HG03378 (cell line): Measurements from ENCODE around the gene SLC35F3.

Source experiments
- ATAC-seq: cut with Tn5 transposase; IDR thresholded peaks from one replicate; pipeline ENCODE4 v1.9.1; 2021; ENCODE audit warnings: mild to moderate bottlenecking, moderate library complexity; ENCODE audit not compliant: unreplicated experiment

Gene SLC35F3

GRCh38 chr1:234216116-234216703 lies 311.7 kb downstream of the SLC35F3 start:
- peak; percentile 61 for ATAC-seq

DNA sequence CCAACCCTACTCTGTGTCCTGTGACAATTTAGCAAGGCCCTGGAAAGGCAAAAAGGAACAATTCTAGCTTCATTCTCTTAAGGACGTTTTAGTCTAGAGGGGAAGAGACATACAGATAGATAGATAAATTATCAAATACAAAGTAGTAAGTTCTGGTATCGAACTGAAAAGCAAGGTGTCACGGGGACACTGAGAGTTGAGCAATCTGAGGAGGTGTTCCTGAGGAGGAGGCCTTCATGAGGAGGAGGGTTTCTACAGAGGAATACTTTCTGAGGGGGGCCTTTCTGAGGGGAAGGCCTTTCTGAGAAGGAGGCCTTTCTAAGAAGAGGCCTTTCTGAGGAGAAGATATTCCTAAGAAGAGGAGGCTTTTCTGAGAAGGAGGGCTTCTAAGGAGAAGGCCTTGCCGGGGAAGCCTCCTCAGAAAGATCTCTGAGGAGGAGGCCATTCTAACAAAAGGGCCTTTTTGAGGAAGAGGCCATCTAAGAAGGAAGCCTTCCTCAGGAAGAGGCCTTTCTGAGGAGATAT lies 312.9 kb downstream of the SLC35F3 start:
- no peak for ATAC-seq

- ATAC-seq = no peak
These were observed 313.6 kb downstream of the SLC35F3 start for GRCh38 chr1:234218078-234218477.

GRCh38 chr1:234219711-234220110 lies 315.2 kb downstream of the SLC35F3 start:
- no peak for ATAC-seq

DNA sequence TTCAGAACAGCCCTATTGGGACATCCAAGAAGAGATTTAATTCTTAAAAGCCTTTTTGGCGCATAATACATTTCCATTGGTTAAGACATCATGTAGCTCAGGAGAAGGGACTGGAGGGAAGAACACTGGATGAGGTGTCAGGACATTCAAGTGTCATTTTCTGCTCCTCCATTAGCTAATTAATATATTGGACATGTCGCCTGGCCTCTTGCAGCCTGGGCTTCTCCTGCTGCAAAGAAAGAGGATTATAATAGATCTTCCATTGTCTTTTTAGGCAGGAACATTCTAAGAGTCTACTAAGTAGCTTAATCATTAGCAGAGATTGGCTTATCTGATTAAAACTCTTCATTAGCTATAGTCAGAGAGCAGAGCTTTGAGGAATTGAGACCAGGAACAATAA lies 317.1 kb downstream of the SLC35F3 start:
- no peak for ATAC-seq

GRCh38 chr1:234222561-234223280 lies 318.2 kb downstream of the SLC35F3 start:
- no peak for ATAC-seq

- no peak for ATAC-seq
These were observed 321.8 kb downstream of the SLC35F3 start for GRCh38 chr1:234226113-234226818.

DNA sequence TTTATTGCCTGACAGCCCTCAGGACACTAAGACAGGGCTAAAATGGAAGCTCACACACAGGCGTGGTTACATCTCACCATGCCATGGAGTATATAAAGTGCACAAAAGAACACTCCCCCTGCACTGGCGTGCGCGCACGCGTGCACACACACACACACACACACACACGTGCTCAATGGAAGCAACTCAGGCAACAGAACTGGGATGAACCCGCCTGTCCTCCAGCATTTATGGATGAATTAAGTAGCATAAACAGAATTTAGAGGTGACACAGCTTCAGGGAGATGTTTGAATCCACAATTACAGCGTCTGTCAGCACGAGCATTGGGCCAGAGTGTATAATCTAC lies 322.3 kb downstream of the SLC35F3 start:
- no peak for ATAC-seq

DNA sequence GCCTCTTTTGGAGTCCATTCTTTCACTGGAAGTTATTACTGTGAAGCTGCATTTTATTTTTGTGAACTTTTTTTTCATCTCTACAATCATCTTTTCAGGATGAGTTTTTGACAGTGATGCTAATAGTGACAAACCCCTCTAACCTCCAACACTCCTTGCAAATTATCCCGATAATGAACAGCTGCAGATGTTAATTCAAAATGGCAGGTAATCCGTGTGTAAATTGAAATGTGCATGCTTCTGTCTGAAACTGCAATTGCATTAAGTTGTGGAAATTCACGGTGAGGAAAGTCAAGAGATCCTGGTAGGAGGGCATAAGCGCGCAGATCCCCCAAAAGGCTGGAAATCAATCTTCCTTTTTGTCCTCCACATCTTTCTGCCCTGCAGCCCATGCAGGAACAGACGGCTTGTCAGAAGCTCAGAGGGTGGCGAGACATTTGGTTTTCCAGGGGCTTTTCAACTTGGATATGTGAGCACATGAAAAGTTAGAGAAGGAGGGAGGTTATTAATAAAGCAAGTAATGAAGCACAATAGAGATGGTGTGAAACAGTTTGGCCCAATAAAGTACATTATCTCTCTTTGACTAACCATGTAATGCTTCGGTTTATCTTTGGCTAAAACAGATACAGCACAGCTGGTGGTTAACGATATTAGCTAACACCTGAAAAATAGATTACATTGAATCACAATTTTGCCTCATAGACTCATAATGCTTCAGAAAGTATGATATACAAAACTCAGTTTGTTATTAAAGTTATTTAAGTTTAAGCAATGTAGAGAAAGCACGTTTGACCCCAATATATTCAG lies 325.3 kb downstream of the SLC35F3 start:
- ATAC-seq = no peak

GRCh38 chr1:234230414-234230862 lies 326.0 kb downstream of the SLC35F3 start:
- ATAC-seq = peak; percentile 76

GRCh38 chr1:234231061-234231892 lies 326.8 kb downstream of the SLC35F3 start:
- ATAC-seq = no peak

DNA sequence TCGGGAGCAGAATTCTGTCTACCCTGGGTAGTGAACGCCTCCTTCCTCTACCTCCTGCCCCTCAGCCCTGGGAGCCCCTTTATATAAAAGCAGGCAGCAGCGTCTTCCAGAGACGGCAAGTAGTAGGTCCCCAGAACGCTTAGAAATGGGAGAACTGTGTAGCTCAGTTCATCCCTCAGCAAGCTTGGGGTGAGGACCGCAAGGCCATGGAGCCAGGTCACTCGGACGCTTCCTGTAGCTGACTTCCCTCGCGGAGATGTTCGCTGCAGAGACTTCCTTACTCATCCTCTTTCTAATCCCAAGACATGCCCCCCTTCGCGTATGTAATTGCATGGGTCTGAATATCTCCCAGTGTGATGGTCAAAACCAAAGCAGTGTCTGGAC lies 327.4 kb downstream of the SLC35F3 start:
- no peak for ATAC-seq

DNA sequence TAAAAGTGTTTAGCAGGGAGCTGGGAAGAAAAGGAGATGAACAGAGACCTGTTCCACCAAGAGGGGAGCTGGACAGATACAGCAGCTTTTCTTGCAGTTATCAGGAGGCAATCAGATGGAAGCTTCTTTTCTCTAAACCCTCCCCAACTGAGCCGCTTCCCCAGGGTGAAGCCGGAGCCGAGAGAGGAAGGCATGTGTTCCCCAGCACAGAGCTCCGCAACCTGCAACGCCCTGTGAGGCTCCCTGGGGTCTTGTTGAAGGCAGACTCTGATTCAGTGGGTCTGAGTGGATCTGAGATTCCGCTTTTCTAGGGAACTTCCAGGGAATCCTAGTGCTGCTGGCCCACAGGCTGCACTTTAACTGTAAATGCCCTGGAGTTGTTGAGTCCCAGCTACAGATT lies 329.7 kb downstream of the SLC35F3 start:
- ATAC-seq = no peak

GRCh38 chr1:234235434-234235881 lies 331.0 kb downstream of the SLC35F3 start:
- no peak for ATAC-seq

GRCh38 chr1:234237393-234237792 lies 332.9 kb downstream of the SLC35F3 start:
- no peak for ATAC-seq

DNA sequence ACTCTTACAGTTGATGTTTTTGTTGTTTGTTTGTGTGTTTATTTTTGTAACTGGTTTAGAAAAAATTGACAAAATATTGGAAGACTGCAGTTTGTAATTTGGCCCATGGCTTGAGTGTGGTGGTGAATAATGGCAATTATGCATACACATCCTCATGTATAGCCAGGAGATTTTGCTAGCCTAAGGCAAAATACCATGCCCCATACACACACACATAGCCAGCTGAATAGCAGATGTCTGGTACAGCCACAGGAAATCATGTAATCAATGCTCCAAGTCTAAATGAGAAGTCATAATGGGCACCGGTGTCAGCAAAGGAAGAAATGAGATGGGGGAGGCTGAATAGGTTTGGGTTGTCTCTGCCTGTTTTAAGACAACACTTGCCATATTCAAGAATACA lies 333.6 kb downstream of the SLC35F3 start:
- ATAC-seq = no peak

DNA sequence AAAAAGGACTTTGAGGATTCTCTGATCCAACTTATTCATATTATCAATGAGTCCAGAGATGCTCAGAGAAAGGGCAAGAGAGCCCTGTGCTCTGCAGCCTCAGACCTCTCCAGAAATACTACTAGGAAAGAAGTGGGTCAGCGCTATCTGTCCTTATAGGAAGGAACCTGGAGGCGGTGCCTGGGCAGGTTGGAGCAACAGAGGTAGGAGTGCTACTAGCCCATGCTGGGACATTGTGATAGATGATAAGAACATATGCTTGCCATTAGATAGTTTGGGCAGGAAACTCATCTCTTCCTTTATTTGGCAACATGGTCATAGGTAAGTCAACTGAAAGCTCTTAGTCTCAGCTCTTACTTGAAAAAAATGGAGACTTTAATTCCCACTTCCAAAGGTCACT lies 335.0 kb downstream of the SLC35F3 start:
- ATAC-seq = no peak

- no peak for ATAC-seq
These were observed 335.5 kb downstream of the SLC35F3 start for GRCh38 chr1:234239936-234240335.

- no peak for ATAC-seq
These were observed 336.2 kb downstream of the SLC35F3 start for GRCh38 chr1:234240680-234241079.

GRCh38 chr1:234241941-234242490 lies 337.5 kb downstream of the SLC35F3 start:
- no peak for ATAC-seq
